Liver (tissue), 3 donors: ENCODE data around the gene FAM124A.

Experiments used
- EGR1 ChIP-seq, 2 donors: IDR thresholded peaks; 2 replicates each; pipeline ENCODE4 v1.6.1; 2016 to 2018; ENCODE audit warnings: antibody characterized with exemption in 2 of 2, low read depth in 2 of 2
- GABPA ChIP-seq, 2 donors: IDR thresholded peaks in 1 of 2; conservative IDR thresholded peaks in 1 of 2; 2 replicates each; pipeline ENCODE4 v1.6.1; 2016; ENCODE audit warnings: antibody characterized with exemption in 2 of 2, mild to moderate bottlenecking in 1 of 2, moderate library complexity in 1 of 2
- HNF4A ChIP-seq, 2 donors: conservative IDR thresholded peaks; 2 replicates each; pipeline ENCODE4 v1.6.1; 2016; ENCODE audit warnings: antibody characterized with exemption in 2 of 2, mild to moderate bottlenecking in 2 of 2
- JUND ChIP-seq, 2 donors: IDR thresholded peaks; 2 replicates each; pipeline ENCODE4 v1.6.1; 2016; ENCODE audit warnings: antibody characterized with exemption in 2 of 2
- TF ChIP-seq, protein P1 (sequence below): fragments of 150-350 bp; IDR thresholded peaks from 2 replicates; pipeline ENCODE4 v1.5.1; 2017; ENCODE audit warnings: improper control_type of control experiment, low read depth, low read length; ENCODE audit not compliant: missing input control
- donor health status: healthy.
- donor health status: healthy.

GRCh38 chr13:51267622-51268021, 45.4 kb downstream of the FAM124A start:
- TF ChIP-seq, protein P1, sequence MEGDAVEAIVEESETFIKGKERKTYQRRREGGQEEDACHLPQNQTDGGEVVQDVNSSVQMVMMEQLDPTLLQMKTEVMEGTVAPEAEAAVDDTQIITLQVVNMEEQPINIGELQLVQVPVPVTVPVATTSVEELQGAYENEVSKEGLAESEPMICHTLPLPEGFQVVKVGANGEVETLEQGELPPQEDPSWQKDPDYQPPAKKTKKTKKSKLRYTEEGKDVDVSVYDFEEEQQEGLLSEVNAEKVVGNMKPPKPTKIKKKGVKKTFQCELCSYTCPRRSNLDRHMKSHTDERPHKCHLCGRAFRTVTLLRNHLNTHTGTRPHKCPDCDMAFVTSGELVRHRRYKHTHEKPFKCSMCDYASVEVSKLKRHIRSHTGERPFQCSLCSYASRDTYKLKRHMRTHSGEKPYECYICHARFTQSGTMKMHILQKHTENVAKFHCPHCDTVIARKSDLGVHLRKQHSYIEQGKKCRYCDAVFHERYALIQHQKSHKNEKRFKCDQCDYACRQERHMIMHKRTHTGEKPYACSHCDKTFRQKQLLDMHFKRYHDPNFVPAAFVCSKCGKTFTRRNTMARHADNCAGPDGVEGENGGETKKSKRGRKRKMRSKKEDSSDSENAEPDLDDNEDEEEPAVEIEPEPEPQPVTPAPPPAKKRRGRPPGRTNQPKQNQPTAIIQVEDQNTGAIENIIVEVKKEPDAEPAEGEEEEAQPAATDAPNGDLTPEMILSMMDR = no peak
- TF ChIP-seq EGR1 (IDR thresholded peaks at IDR 0.05; ENCODE audit: low read depth in 2 of 2) = no peak
- no peak for TF ChIP-seq HNF4A (conservative IDR thresholded peaks at IDR 0.05)
- no peak for TF ChIP-seq GABPA (IDR thresholded peaks at IDR 0.05 in 1 of 2, conservative IDR thresholded peaks at IDR 0.05 in 1 of 2)
- TF ChIP-seq JUND (IDR thresholded peaks at IDR 0.05) = no peak
